ENCODE results near the gene DCC.

DCC gene

DNA sequence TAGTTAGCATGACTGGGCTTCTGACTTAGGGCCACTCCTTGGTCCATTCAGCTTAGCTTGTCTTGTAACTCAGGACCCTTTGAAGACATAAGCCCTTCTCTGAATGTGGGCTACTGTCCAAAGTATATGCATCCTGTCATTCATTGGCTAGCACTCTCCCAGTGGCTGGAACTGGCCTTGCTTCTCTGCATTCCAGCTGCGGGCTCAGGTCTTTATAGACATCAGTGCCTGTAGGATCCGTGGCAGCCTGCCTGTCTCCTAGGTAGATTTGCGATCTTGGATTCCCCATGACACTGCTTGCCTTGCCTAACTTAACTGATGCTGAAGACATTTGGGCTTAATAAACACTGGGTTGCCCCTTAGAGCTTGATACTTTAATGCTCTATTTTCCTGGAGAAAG, 170.1 kb downstream of the DCC start:
- DNase-seq (ENCODE audit: low read depth) = no peak

DNA sequence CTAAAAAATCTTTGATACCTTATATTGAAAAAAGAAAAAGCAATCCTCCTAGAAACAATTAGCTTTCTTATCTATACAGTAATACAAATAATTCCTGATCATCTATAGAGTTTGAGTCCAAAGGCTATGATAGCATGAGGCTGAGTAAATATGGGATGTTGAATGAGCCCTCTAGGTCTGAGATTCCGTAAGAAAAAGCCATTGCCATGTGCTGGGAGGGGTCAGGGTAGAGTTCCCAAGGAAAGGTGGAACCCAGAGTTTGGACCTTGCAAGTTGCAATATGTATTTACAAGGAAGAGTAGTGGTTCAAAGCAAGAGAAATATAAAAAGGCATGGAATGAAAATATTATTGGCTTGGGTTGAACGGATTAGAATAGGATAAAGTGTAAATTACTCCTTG, 178.1 kb downstream of the DCC start:
- DNase-seq (ENCODE audit: low read depth) = no peak

DNA sequence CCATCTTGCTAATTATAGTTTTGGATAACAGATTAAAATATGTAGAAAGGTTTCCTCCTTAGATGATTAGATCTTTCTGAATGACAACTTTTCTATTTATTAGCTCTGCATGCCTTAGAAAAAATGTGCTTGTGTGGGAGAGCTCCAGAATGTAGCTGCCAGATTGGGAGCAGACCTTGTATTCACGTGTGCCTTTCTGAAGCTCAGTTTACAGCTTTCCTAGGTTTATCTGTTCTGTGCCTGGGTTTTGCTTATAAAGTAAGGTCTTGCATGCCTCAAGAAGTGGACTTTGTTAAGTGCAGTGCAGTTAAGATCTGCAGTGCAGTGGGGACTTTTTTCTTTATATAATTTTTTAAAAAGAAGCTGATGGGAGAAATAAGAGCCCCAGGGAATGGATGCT, 179.0 kb downstream of the DCC start:
- DNase-seq (ENCODE audit: low read depth) = no peak

DNA sequence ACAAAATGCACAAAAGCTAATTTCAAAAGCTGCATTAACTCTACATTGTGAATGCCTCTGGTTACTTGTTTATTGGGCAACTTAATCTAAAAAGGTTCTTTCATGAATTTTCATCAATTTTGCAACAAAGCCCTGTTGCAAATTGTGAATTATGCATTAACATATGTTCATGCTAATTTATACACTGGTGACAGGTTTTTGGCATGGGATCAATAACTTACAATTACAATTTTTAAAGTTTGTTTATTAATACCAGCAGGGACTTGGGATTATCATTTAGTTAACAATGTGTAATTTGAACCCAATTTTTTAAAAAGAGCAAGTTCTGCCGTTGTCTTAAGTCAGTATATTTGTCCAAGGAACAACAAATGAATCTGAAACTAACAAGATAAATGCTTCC, 183.6 kb downstream of the DCC start:
- DNase-seq (ENCODE audit: low read depth) = no peak

DNA sequence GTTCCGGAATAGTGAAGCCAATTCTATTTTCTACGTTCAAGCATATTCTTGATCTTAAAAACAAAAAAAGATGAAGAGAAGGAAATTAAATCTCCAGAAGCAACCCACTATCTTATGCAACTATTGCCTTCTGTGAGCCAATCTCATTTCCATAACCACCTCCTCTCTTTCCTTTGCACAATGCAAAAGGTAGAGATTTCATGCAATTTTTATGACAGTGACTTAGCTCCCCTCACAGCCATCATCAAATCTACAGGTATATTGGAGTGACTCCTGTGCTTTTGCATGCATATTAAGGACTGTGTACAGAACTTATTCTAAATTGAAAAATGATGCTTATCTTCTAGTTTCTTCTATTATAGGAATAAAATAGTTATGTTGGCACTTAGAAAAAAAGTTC, 191.8 kb downstream of the DCC start:
- DNase-seq (ENCODE audit: low read depth) = no peak

DNA sequence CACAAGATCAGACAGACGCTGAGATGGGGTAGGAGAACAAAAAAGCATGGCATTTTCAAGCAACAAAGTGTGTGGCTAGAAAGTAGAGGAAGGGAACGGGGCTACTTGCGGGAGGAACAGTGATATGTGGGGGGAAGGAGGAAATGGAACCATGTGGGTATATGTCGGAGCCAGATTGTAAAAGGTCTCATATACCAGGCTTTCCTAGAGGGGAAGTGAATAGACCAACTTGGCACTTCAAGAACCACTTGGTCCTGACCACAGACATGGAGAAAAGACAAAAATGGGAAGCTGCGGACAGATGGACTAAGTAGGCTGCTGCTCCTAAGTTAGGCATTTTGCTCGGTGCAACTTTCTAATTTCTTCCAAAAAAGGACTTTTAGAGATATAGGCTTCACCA, 196.0 kb downstream of the DCC start:
- DNase-seq (ENCODE audit: low read depth) = no peak

DNA sequence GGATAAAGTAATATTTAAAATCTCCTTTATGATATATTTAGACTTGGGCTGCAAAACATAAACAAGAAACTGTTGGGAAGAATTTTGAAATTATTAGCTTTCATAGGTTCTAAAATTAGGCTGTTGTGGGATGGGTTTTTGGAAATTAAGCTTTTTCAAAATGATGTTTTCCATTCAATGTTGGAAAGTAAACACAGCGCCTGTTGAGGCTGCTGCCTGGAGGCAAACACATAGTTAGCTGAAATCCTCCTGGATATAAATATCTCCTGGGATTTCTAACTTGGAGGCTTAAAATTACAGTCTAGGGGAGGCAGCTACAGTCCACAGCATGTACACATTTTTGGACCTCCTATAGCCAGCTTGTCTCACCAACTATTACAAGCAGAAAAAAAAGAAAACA, 197.3 kb downstream of the DCC start:
- no peak for DNase-seq (ENCODE audit: low read depth)

DNA sequence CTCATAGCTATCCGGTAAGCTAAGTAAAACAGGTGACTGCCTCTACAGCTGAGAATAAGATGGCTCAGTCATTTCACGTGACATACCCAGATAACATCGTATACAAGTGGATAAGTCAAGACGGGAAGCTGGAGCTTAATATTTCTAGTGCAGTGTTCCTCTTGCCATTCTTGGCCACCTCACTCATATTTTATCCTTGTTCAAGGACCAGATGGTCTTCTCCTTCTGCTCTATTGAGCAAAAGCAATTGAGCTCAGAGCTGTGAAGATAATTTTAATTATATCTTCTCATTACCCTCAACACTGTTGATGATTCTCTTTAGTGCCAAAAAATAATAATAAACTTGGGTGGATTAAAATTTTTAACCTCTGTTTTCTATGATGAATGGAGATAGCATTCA, 201.1 kb downstream of the DCC start:
- DNase-seq (ENCODE audit: low read depth) = no peak

DNA sequence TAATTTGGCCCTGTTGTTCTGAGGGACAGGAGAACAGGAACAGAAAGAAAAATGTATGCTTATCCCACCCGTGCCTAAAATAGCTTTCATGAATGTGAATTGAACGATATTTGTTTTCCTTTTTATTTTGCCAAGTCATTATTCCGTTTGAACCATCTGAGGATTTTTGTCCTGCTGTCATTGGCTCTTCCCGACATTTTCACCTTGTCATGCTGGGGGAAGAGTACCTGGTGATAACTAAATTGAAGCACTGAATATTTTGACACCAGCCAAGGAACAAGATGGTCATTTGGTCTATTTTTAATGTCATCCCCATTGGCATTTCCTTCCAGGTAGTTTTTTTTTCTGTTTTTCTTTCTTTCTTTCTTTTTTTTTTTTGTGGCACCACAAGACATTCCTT, 204.1 kb downstream of the DCC start:
- DNase-seq (ENCODE audit: low read depth) = no peak

DNA sequence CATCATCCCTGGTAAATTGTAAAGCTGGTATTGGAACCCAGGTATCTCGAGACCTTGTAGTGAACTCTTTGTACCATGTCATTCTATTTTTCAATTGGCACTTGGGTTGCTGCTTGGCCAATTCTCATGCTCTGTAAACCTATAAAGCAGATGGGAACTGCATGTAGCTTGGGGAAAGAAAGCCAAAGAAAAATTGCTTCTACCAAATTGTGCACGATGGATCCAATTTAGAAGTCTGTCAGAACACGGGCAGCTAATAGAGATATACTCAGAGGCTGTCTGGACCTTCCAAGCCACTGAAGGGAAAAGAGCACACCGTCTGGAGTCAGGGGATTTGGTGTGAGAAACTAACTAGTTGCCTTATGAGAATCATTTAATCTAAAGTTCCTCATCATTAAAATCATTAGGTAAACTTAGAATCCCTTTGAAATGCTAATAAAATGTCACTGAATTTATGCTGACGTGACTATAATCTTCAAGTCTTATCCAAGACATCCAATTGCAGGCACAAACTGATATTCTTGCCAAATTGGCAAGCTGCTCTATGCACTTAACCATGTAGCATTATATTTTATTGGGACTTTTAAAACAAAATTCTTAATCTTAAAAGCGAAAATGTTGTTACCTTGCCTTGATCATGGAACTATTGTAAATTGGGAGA, 206.8 kb downstream of the DCC start:
- no peak for DNase-seq (ENCODE audit: low read depth)

DNA sequence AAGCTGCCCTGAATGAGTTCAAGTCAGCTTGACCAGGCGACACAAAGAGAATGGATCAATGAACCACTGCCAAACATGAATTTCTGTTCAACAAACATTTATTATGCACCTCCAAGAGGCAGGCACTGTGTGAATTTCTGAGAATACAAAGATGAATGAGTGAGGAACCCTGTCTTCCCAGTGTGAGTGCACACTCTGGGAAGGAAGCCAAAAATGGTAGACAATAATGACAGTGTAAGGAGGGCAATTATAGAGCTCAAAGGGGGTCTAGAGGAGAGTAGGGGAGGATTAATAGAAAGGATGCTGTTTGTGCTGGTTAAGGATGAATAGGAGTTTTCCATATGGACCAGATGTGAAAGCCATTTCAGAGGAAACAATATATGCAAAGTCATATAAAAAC, 213.4 kb downstream of the DCC start:
- DNase-seq (ENCODE audit: low read depth) = no peak

DNA sequence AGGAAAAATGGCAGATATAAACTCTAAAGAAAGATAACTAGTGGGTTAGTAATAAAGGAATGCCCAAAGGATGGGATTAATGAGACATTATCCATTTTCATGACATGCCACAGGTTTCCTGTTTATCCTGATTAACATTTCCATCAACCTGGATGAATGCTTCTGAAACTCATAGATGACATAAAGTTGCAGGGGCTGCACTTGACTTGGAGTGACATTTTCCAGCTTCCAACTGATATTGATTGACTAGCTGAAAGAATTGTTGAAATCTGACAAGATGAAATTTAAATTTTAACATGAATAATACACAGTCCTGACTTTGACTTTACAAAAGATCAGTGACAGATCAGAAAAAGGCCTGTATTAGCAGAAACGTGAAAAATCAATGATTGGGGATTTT, 214.2 kb downstream of the DCC start:
- DNase-seq (ENCODE audit: low read depth) = no peak

DNA sequence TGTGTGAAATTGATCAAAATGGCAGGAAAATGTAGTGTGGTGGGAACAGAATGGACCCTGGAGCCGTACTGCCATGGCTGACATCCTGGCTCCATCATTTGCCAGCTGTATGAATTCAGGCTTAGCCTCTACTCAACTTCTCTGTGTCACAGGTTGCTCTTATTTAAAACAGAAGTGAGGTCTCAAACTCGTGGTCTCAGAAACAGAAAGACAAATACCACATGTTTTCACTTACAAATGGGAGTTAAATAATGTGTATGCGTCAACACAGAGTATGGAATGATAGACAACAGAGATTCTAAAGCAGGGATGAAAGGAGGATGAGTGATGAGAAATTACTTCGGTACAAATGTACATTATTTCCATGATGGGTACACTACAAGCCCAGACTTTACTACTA, 227.4 kb downstream of the DCC start:
- DNase-seq (ENCODE audit: low read depth) = no peak

DNA sequence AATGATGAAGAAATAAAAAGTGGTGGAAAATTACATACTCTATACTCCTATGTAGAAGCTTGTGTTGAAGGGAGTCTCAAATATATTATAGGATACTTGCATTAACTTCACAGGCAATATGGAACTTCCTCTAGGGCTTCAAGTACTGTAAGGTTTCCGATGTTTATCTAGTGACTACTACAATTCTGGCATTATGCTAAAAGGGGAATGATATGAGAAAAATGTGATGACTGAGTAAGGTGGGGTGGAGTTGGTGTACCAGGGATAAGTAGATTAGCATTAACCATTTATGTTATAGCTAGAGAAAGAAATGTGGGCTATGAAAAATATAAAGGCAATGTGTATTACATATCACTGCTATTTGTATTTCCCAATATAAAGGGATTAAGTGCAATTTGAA, 229.5 kb downstream of the DCC start:
- no peak for DNase-seq (ENCODE audit: low read depth)

DNA sequence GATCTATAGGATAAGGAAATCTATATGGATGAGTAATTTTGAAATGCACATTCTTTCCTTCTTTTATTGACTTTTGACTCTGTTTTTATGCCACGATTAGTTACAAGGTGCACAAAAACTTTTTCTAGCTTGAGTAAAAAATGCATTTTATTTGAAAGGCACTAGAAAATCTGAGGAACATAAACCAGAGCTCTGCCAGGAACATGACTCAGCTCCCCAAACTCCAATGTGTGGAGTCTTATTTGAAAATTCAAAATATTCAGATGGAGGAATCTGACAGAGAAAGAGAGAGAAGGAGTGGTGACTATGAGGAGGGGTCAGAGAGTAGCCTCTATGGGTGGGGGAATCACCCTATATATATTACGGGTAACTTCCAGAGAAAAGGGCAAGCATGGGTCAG, 231.0 kb downstream of the DCC start:
- DNase-seq (ENCODE audit: low read depth) = peak; percentile 10

DNA sequence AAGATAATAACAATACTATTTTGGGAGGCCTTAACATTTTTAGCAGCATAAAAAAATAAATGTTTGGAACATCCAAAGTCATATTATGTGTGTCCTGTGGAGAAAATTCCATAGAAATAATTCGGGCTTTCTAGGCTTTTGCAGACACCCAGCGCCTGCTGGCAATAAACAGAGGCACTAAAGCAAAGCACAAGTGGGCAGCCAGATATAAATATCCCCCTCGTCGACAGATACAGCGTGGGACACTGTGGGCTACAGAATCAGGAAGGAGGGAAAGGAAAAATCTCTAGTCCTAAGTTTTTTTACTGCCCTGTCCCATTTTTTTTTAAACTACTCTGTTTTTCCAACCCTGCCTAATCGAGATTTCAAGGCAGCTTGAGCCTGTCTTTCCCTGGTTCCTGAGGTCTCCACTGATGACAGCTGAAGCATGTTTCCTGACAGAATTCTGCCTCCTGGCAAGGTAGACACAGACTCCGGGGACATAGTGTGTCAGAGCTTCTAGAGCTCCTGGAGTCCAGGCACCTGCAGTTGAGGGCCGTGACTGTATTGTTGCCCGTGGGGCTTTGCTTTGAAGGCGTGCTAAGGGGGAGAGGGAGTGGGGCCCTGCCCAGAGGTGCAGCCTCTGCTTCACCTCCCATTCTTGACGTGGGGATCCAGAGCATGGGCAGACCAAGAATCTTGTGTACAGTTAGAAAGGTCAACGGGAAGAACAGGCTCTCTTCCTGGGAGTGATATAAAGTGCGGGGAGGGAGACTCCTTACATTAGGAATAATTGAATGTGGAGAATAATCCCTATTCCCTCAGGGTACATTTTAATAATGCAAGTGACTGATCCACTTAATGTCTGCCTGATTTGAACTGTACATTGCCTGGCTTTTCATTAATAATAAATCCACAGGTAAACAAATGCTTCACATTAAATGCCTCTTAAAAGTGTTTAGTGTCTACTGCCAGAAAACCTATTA, 232.3 kb downstream of the DCC start:
- no peak for DNase-seq (ENCODE audit: low read depth)

DNA sequence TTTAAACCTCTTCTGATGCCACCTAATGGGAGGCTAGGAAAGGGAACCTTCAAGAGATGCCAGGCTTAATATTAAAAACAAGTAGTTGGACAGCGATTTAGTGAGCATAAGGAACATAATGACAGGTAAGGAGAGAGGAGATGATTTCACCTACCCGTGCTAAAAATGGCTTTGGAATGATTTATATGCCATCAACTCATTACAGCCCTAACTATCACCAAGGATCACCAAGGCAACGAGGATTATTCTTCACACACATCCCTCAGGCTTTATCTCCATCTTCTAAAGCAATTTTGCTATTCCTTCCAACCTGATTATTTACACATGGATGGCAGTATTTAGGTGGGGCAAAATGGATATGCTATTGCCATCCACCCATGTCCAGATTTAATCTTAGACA, 237.8 kb downstream of the DCC start:
- no peak for DNase-seq (ENCODE audit: low read depth)

DNA sequence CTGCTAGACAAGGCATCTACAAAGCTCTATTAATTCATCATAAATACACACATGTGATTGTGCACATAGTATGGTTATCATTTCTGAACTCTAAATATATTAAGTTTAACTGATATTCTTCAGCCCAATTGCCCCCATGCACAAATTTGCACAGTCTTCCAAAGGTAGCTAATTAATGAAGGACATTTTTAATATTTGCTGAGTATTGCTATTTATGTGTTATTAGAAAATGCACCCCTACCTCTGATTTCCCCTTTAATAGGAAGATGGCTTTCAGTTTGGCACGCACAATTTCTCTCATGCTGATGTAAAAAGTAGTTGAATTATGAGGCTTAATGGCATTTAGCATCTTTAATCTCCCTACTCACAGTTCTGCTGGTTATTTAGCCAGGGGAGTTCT, 242.1 kb downstream of the DCC start:
- DNase-seq (ENCODE audit: low read depth) = no peak

DNA sequence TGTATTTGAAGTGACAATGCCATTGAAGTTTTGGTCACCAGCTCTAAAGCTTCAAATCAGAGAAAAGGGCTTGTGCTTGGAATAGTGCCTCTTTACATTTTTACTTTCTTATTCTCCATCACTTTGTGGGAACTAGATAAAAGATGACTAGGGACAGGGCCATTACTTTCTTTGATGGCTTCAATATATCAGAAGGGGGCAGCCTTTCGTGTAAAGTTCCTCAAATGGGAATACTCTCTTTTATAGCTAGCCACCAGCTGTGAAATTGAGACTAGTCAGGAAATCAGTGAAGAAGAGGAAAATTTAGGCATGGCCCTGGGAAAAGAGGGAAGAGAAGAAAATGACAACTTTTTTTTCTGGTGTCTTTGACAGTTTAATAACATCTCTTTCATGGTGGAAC, 242.5 kb downstream of the DCC start:
- DNase-seq (ENCODE audit: low read depth) = no peak

DNA sequence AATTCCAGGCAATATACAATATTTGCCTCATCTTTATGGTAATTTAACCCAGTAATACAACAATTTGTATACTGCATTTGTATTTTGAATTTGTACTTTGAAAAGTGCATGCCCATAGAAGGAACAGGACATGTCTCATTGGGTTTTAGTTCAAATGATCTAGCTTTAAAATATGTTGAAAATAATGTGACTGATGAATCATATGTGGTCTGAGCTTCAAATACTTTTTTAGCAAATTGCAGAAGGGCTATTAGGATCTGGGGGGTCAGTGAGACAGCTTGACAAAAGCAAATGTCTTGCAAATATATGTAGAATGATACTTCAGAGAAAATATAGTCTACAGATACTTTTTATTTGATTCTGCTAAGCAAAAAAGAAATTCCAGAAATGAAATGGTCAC, 248.9 kb downstream of the DCC start:
- peak; percentile 6 for DNase-seq (ENCODE audit: low read depth)

DNA sequence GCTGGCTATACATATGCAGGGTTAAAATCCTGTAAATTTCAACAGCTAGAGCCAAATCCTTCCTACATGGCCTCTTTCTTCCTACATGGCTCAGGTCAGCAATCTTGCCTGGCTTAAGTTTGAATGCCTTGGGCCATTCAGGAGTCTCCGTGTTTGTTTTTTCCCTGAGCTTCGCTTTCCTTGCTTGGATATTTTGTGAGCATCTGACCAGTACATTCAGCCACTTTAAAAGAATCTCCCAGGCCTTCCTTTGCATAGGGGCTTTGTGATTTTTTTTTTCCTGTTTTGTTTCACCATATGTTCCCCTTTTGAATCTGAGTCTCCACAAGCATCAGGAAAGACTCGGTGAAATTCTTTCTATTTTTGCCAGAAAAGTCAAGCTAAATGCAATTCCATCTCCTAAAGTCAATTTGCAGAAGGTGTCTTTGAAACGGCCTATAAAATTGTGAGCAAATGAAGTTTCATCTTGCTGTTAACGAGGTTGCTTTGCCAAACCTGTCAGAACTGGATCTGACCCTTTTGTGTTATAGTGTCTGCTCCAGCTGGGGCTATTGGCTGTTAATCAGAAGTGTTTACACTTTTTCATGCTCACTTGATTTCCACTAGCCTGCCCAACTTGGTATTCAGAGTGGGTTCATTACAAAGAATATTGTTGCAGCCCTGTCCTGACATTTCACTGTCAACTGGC, 256.9 kb downstream of the DCC start:
- DNase-seq (ENCODE audit: low read depth) = no peak

DNA sequence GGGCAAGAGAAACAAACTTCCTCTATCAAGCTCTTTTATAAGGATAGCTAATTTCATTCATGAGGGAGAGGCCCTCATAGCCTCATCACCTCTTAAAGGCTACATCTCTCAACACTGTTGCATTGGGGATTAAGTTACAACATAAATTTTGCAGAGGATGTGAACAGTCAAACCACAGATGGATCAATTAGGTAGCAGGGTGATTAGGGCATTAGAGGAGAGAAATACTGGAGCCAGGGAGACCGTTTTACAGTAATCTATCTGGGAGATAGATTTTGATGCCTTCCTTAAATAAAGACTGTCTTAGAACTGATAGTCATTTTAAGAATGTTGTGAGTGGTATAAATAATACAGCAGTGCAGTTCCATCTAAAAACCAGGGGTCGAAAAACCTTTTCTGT, 258.9 kb downstream of the DCC start:
- no peak for DNase-seq (ENCODE audit: low read depth)

DNA sequence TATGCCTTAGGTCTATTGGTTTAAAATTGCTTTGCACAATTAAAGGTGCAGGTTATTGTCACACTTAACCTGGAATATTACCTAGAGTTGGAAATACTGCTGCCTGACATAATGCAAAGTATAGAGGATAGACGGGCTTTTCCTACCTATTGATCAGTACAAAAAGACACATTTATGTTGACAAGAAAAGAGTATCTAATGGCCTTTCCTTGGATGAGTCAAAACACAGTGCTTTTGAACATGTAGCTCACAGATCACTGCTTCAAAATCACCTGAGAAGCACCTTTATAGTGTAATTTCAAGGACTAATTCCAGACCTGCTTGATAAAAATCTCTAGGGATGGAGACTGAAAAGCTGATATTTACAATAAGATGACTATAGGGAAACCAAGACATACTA, 262.8 kb downstream of the DCC start:
- no peak for DNase-seq (ENCODE audit: low read depth)

Measured in stromal cell of bone marrow (primary cell).